Lower leg skin (tissue), 3 donors: ENCODE results near the gene SPAG4.

ENCODE experiments used
- POLR2A ChIP-seq, 2 donors: fragments of 450-650 bp; IDR thresholded peaks; one replicate each; pipeline ENCODE4 v1.6.1; 2016 to 2017; ENCODE audit warnings: antibody characterized with exemption in 2 of 2, mild to moderate bottlenecking in 1 of 2, moderate library complexity in 1 of 2
- TF ChIP-seq, protein P1 (sequence below), 3 donors: fragments of 450-650 bp; IDR thresholded peaks; one replicate each; pipeline ENCODE4 v1.5.1; 2016; ENCODE audit warnings: antibody characterized with exemption in 3 of 3, mild to moderate bottlenecking in 3 of 3, moderate library complexity in 2 of 3

DNA sequence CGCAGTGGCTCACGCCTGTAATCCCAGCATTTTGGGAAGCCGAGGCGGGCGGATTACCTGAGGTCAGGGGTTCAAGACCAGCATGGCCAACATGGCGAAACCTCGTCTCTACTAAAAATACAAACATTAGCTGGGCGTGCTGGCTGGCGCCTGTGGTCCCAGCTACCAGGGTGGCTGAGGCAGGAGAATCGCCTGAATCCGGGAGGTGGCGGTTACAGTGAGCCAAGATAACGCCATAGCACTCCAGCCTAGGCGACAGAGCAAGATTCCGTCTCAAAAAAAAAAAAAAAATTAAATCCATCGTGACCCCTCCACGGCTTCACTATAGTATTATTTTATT lies 50.3 kb downstream of the SPAG4 start:
- TF ChIP-seq, protein P1, sequence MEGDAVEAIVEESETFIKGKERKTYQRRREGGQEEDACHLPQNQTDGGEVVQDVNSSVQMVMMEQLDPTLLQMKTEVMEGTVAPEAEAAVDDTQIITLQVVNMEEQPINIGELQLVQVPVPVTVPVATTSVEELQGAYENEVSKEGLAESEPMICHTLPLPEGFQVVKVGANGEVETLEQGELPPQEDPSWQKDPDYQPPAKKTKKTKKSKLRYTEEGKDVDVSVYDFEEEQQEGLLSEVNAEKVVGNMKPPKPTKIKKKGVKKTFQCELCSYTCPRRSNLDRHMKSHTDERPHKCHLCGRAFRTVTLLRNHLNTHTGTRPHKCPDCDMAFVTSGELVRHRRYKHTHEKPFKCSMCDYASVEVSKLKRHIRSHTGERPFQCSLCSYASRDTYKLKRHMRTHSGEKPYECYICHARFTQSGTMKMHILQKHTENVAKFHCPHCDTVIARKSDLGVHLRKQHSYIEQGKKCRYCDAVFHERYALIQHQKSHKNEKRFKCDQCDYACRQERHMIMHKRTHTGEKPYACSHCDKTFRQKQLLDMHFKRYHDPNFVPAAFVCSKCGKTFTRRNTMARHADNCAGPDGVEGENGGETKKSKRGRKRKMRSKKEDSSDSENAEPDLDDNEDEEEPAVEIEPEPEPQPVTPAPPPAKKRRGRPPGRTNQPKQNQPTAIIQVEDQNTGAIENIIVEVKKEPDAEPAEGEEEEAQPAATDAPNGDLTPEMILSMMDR (IDR thresholded peaks at IDR 0.05): no peak
- TF ChIP-seq POLR2A (IDR thresholded peaks at IDR 0.05): no peak
